HEK293T (cell line): ENCODE results near the gene TSPAN14.

Experiments
- ARNT ChIP-seq: fragments of 450-650 bp; IDR thresholded peaks from 2 replicates; pipeline ENCODE4 v1.6.1; 2017; ENCODE audit warnings: mild to moderate bottlenecking
- ELF4 ChIP-seq: fragments of 450-650 bp; IDR thresholded peaks from 2 replicates; pipeline ENCODE4 v1.6.1; 2017; ENCODE audit warnings: antibody characterized with exemption
- FOXA1 ChIP-seq: fragments of 450-650 bp; IDR thresholded peaks from 2 replicates; pipeline ENCODE4 v1.6.1; 2016; ENCODE audit warnings: mild to moderate bottlenecking
- FOXM1 ChIP-seq: fragments of 450-650 bp; IDR thresholded peaks from 2 replicates; pipeline ENCODE4 v1.6.1; 2017; ENCODE audit warnings: mild to moderate bottlenecking, borderline replicate concordance
- HDGF ChIP-seq: fragments of 450-650 bp; IDR thresholded peaks from 2 replicates; pipeline ENCODE4 v1.6.1; 2017; ENCODE audit warnings: antibody characterized with exemption, borderline replicate concordance
- L3MBTL2 ChIP-seq: fragments of 450-650 bp; conservative IDR thresholded peaks from 2 replicates; pipeline ENCODE4 v1.6.1; 2016; ENCODE audit warnings: mild to moderate bottlenecking
- PKNOX1 ChIP-seq: fragments of 450-650 bp; IDR thresholded peaks from 2 replicates; pipeline ENCODE4 v1.6.1; 2016
- SP1 ChIP-seq: fragments of 450-650 bp; IDR thresholded peaks from 2 replicates; pipeline ENCODE4 v1.6.1; 2017
- SUZ12 ChIP-seq: fragments of 450-650 bp; IDR thresholded peaks from 2 replicates; pipeline ENCODE4 v1.6.1; 2016; ENCODE audit warnings: mild to moderate bottlenecking
- ZNF384 ChIP-seq: fragments of 450-650 bp; IDR thresholded peaks from 2 replicates; pipeline ENCODE4 v1.6.1; 2016

- TF ChIP-seq SUZ12 = no peak
- TF ChIP-seq ARNT = no peak
- TF ChIP-seq PKNOX1 = no peak
- TF ChIP-seq HDGF = no peak
- TF ChIP-seq SP1 = no peak
- TF ChIP-seq FOXA1 = no peak
- no peak for TF ChIP-seq FOXM1
- no peak for TF ChIP-seq L3MBTL2
- no peak for TF ChIP-seq ELF4
- no peak for TF ChIP-seq ZNF384
These were observed 18.4 kb downstream of the TSPAN14 start for GRCh38 chr10:80472234-80473095.
